HEK293T (cell line): ENCODE measurements around the gene CEACAM3.

Source experiments
- CTCF ChIA-PET: fragments of 350-600 bp; formaldehyde crosslinking; extraction: SDS; loops from one replicate; lab custom pipeline; 2021; ENCODE audit warnings: antibody characterized with exemption, inconsistent platforms; lab: Yijun Ruan, JAX
- POLR2A ChIA-PET: fragments of 350-600 bp; formaldehyde crosslinking; extraction: SDS; loops from one replicate; lab custom pipeline; 2020; ENCODE audit warnings: antibody characterized with exemption, inconsistent platforms; lab: Yijun Ruan, JAX
- DNase-seq: peaks from one replicate; pipeline ENCODE4 v3.0.0; 2012; ENCODE audit warnings: mixed read lengths; ENCODE audit errors: extremely low spot score
- ARNT ChIP-seq: fragments of 450-650 bp; IDR thresholded peaks from 2 replicates; pipeline ENCODE4 v1.6.1; 2017; ENCODE audit warnings: mild to moderate bottlenecking
- BHLHE40 ChIP-seq: fragments of 450-650 bp; IDR thresholded peaks from 2 replicates; pipeline ENCODE4 v1.6.1; 2016; ENCODE audit warnings: mild to moderate bottlenecking, moderate library complexity, borderline replicate concordance
- CTBP1 ChIP-seq: fragments of 450-650 bp; IDR thresholded peaks from 2 replicates; pipeline ENCODE4 v1.6.1; 2016; ENCODE audit warnings: borderline replicate concordance
- ELF4 ChIP-seq: fragments of 450-650 bp; IDR thresholded peaks from 2 replicates; pipeline ENCODE4 v1.6.1; 2017; ENCODE audit warnings: antibody characterized with exemption
- FOXA1 ChIP-seq: fragments of 450-650 bp; IDR thresholded peaks from 2 replicates; pipeline ENCODE4 v1.6.1; 2016; ENCODE audit warnings: mild to moderate bottlenecking
- FOXK2 ChIP-seq: fragments of 450-650 bp; IDR thresholded peaks from 2 replicates; pipeline ENCODE4 v1.6.1; 2016; ENCODE audit warnings: mild to moderate bottlenecking
- HDGF ChIP-seq: fragments of 450-650 bp; IDR thresholded peaks from 2 replicates; pipeline ENCODE4 v1.6.1; 2017; ENCODE audit warnings: antibody characterized with exemption, borderline replicate concordance
- L3MBTL2 ChIP-seq: fragments of 450-650 bp; conservative IDR thresholded peaks from 2 replicates; pipeline ENCODE4 v1.6.1; 2016; ENCODE audit warnings: mild to moderate bottlenecking
- LEF1 ChIP-seq: fragments of 450-650 bp; IDR thresholded peaks from 2 replicates; pipeline ENCODE4 v1.6.1; 2017; ENCODE audit warnings: mild to moderate bottlenecking, borderline replicate concordance
- NFRKB ChIP-seq: fragments of 450-650 bp; IDR thresholded peaks from 2 replicates; pipeline ENCODE4 v1.6.1; 2016; ENCODE audit warnings: mild to moderate bottlenecking, moderate library complexity
- PKNOX1 ChIP-seq: fragments of 450-650 bp; IDR thresholded peaks from 2 replicates; pipeline ENCODE4 v1.6.1; 2016
- SP1 ChIP-seq: fragments of 450-650 bp; IDR thresholded peaks from 2 replicates; pipeline ENCODE4 v1.6.1; 2017
- SUZ12 ChIP-seq: fragments of 450-650 bp; IDR thresholded peaks from 2 replicates; pipeline ENCODE4 v1.6.1; 2016; ENCODE audit warnings: mild to moderate bottlenecking
- TARDBP ChIP-seq: fragments of 450-650 bp; IDR thresholded peaks from 2 replicates; pipeline ENCODE4 v1.6.1; 2016
- ZNF384 ChIP-seq: fragments of 450-650 bp; IDR thresholded peaks from 2 replicates; pipeline ENCODE4 v1.6.1; 2016

Gene CEACAM3

GRCh38 chr19:41860419-41861115 lies 64.2 kb downstream of the CEACAM3 start:
- no peak for DNase-seq
- TF ChIP-seq TARDBP (no peak), SUZ12 (no peak), PKNOX1 (no peak), CTBP1 (no peak), FOXA1 (no peak), HDGF (no peak), FOXK2 (no peak), ZNF384 (no peak), ELF4 (no peak), BHLHE40 (no peak), ARNT (no peak; the same call in 1 of the 2 replicates), NFRKB (no peak), L3MBTL2 (no peak), LEF1 (no peak; the same call in none of the 2 replicates), SP1 (no peak)
- ChIA-PET CTCF (interaction anchor here (0.6 kb wide), 1 partner anchor 42 kb away, joined by 3 read pairs; no protein-coding TSS in a partner anchor), POLR2A (interaction anchor here (0.7 to 3.6 kb wide), 18 partner anchors 8 to 496 kb away, joined by 3 to 43 read pairs (median 7); partner anchors contain the start of genes B9D2 and RABAC1)
